Suppressor macrophage treated with lipopolysaccharide for 1 hour (primary cell): ENCODE results near the gene ABCC4.

Experiments
- DNase-seq, 3 donors: peaks; one replicate each; pipeline ENCODE4 v3.0.0-alpha.2; 2020 to 2022

ABCC4 gene

DNA sequence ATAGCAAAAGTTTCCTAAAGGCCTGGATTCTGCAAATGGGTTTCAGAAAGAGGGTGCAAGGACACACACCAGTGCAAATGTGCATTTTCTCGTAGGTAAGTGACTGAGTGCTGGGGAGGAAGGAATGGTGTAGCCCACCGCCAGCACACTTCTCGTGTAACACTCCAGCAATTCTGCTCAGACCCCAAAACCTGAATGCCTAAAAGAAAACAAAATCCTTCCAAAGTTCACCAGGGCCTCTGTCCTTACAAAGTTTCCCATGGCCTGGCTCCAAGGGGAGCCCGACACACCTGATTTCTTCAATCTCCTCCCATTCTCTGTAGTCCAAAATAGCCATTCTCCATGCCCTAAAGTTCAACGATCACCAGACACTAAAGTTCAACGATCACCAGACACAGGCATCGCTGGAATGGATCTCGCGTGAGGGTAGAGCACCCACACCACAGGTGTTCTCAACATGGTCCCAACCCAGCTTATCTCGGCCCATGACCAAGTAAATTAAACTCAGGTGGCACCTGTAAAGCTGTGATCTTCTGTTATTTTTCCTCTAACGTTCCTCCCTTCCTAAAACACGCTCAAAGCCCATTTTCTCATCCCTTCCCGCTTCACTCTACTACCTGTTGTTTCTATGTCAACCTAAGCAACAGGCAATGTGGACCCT lies 46.0 kb downstream of the ABCC4 start:
- no peak for DNase-seq

DNA sequence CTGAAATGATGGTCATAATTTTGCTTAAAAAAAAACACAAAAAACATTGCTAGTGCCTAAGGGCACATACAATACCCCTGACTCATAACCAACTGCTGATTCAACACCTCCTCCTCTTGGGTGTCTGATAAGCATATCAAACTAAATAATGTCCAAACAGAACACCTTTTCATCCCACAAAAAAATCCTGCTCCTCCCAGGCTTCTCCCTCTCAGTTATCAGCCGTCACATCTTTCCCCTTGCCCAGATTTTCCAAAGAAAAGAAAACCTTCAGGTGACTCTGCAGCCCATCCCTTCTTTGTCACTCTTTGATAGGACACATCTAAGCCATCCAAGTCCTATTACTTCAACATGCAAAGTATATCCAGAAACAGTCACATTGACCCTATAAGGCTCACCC lies 46.9 kb downstream of the ABCC4 start:
- no peak for DNase-seq

DNA sequence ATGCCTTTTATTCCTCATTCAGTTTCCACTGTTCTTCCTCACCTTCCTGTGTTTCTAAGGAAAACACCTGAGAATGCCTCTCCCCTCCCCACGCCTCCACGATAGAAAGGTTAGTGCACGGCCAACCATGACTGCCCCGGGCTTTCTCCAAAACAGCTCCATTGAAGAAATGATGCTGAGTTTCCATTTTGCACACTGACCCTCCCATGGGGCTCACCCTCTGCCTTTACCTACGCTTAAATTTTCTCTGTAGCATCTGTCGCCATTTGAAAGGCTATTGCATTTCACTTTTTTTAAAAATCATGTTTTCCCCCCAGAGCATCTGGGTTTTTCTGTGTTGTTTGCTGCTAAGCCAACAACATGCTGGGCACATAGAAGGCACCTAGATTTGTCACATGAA lies 48.2 kb downstream of the ABCC4 start:
- no peak for DNase-seq

DNA sequence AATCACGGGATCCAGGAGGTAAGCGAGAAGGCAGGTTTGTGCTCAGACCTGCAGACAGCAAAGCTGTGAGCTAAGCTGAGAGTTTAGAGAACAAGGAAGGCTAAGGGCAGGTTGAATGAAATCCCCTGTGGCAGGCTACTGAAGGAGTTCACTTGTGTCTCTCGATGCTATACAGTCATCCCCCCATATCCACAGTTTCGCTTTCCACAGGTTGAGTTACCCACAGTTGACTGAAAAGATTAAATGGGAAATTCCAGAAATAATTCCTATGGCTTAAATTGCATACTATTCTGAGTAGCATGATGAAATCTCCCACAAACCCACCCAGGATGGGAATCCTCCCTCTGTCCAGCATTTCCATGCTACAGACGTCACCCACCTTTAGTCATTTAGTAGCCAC lies 49.6 kb downstream of the ABCC4 start:
- DNase-seq, result peak in 2 of 3 donors; percentile 25 to 38

DNA sequence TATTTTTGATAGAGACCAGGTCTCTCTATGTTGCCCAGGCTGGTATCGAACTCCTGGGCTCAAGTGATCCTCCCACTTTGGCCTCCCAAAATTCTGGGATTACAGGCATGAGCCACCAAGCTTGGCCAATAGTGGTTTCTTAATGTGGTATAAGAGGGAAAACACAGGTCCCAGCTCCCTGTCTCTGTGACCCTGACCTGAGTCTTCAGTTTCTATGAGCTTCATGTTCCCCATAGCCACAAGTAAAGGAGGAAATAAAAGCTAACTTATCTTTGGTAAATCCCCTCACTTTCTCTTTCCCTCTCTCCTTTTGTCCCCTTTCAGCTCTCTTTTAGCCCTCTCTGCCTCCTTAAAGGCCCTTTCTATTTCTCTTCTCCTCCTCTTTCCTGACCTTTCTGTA lies 50.3 kb downstream of the ABCC4 start:
- peak; percentile 44 to 69 (median 49) for DNase-seq

GRCh38 chr13:95248953-95249352 lies 52.3 kb downstream of the ABCC4 start:
- DNase-seq, result no peak

DNA sequence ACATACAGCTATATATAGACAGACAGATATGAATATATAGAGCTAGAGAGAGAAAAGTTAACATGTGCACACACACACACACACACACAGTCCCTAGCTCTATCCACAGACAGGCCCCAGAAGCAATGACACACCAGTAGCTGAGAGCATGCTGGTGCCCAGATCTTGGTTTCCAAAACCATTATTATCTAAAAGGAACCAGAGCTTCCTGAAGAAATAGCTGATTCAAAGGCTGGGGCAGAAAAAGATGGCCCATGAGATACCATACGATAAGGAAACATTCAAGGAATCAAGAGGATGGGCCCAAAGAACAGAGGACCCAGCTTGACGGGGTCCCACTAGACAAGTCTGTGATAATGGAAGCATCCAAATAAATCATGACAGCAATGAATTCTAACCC lies 53.4 kb downstream of the ABCC4 start:
- DNase-seq, result no peak

DNA sequence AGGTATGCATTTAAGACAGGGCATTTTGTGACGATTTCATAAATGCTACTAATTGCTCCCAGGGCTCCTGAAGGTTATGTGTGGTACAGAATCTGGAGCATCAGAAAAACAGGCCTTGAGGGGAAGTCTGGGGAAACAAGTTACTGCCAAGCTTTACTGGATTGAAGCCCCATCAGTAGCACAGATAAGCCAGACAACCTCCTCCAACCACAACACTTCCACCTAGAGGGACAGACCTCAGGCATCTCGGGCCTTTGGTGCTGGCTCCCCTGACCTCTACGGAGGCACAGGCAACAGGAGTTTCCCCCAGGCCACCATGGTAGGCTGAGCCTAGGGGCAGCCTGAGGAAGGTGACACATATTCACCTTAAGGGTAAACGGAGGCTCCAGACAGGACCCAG lies 54.1 kb downstream of the ABCC4 start:
- DNase-seq, result no peak

GRCh38 chr13:95246292-95247082 lies 54.8 kb downstream of the ABCC4 start:
- peak; percentile 44 to 53 (median 44) for DNase-seq

- DNase-seq, result peak; percentile 73 to 83 (median 78)
Measured at GRCh38 chr13:95245071-95245470, 56.2 kb downstream of the ABCC4 start.

DNA sequence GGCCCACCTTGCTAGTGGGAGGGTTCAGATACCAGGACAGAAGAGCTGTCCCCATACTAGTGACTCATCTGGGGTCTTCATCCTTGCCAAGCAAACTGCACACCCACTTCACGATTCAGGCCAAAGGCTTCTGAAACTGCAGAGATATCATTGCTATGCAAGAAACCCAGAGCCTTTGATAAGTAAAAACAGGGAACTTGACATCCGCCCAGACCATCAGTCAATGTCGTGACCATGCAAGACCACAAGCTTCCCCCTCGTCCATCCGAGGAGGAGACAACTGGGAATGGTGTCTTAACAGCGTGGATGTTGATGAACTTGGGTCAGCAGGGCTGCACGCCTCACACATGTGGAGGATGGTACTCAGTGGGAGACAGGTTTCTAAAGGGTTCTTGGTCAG lies 58.0 kb downstream of the ABCC4 start:
- DNase-seq, result peak in 2 of 3 donors; percentile 43 to 46

GRCh38 chr13:95241321-95241720 lies 59.9 kb downstream of the ABCC4 start:
- peak in 2 of 3 donors; percentile 46 to 54 for DNase-seq

DNA sequence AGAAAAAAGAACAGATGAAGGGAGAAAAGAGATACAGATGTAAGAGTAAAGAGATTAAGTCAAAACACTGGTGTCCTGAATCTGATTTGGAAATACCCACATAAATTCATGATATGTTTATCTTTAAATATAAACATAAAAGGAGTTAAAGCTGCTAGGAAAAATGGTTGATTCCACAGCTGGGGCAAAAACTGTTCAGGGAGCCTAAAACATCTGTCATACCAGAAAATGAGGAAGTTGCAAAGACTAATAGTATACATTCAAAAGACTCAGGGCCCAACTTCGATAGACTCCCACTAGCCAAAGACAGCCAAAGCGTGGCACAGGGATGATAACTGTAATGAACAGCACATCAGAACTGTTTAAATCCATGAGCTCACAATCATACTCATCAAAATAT lies 62.0 kb downstream of the ABCC4 start:
- peak; percentile 42 to 58 (median 47) for DNase-seq

DNA sequence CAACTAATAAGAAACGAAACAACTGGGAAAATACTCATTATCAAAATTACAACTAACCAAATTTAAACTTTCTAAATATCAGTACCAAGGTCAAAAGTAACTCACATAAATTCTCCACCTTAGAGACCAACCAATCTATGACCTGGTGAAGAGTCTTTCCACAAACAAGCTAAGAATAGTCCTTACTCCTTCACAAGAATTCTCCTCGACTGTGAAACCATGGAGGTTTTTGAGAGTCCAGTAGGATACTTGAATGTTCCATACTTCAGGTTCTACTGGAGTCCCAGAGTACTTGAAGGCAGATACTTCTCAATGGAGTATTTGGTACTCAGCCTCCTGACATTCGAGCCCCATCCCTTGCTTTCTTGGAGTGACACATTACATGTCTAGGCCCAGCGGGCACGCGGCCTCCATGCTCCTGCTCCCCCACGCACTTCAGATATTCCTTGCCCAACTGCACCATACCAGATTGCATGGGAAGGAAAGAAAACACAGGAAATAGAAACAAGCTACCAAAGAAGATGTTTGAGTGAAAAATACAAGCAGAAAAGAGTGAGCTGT lies 63.9 kb downstream of the ABCC4 start:
- DNase-seq, result no peak

DNA sequence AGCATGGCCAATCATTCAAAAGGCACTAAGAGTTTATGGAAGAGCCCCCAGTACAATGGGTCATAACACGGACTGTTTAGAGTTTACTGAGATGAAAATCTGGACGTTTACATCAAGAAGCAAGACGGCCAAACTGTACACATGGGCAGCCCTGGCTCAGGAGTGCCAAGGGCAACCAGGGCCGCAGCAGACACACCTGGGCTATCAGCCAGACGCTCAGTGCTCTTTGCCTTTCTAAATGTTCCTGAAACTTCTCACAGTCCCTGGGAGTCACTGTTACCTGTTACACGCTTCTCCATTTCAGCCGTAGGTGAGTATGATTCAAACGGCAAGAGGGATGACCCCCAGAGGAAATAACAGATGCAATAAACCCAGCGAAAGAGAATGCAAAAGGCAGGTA lies 64.5 kb downstream of the ABCC4 start:
- no peak for DNase-seq

- no peak for DNase-seq
Measured at GRCh38 chr13:95235974-95236373, 65.3 kb downstream of the ABCC4 start.

DNA sequence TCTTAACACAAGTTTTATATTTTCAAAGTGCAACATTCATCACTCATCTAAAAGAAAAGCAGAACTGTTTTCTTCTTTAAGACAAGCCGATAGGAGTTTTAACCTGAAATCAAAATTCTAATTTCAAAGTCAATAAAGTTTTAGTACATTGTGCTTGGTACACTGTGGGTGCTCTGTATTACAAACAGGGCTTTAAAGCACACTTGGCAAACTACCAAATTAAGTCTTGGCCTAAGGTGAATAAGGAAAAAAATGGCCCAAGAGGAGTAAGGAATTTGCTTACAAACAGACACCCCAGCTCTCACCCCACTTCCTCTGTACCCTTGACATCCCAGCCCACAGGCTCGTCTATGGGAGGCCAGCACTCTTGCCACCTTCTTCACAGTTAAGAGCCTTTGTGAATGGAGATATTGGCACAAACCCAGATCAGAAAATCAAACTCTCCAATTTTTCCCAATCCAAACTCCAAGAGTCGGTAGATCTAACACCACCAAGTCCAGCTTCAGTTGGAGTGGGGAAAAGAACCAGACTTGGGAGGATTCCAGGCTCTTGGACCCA lies 66.0 kb downstream of the ABCC4 start:
- no peak for DNase-seq

GRCh38 chr13:95234242-95234641 lies 67.0 kb downstream of the ABCC4 start:
- no peak for DNase-seq

DNA sequence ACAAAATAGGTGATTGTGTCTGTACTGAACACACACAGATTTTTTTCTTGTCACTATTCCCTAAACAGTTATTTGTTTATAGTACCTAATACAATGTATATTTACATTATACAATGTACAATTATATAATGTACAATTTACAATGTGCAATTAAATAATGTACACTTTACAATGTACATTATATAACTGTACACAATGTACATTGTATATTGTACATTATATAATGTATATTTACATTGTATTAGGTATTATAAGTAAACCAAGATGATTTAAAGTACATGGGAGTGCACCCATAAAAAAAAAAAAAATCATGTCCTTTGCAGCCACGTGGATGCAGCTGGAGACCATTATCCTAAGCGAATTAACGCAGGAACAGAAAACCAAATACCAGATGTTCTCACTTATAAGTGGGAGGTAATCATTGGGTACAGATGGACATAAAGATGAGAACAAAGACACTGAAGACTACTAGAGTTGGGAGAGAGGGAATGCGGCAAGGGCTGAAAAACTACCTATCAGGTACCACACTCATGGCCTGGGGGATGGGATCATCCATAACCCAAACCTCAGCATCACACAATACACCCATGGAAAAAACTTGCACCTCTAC lies 68.1 kb downstream of the ABCC4 start:
- DNase-seq, result no peak

- no peak for DNase-seq
Measured at GRCh38 chr13:95231393-95231792, 69.9 kb downstream of the ABCC4 start.

DNA sequence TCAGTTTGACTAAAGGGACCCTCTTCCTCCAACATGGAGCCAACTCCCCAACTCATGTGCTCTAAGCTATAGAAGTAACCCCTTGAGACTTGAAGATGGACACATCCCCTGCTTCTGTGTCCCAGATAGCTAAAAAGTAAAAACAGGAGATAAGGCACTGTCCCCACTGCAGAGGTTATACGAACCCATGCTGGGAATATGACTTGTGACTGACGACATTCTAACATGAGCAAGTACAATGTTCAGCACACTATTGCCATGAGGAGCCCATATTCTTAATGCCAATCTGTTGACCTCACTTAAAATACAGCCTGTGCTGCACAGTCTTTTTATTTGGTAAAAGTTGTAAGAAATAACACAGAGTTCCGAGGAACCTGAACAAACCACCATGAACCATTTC lies 71.4 kb downstream of the ABCC4 start:
- DNase-seq, result no peak

GRCh38 chr13:95228130-95228529 lies 73.1 kb downstream of the ABCC4 start:
- no peak for DNase-seq

GRCh38 chr13:95226932-95227695 lies 74.1 kb downstream of the ABCC4 start:
- DNase-seq, result peak; percentile 73 to 87 (median 82)
